Activated naive CD4-positive, alpha-beta T cell treated with anti-CD3 and anti-CD28 coated beads, Interleukin-2, amount 50 U/mL, for 72 hours (primary cell): ENCODE results near the gene MYH11. TPM values are rescaled to one million over a fixed set of nuclear protein-coding genes. Genes with fewer than 3 reads are reported as not detected.
A peak's percentile ranks its signal among the peaks of the same experiment; 100 is the strongest.
"Not testable (repeated sequence)": the region's sequence is repeated elsewhere in the genome, so short reads cannot be mapped to it uniquely, and the experiment has no call there.

Experiments used
- ATAC-seq, 2 donors: fragments of 150-1000 bp; cut with Tn5 transposase; 2 replicates each; pipeline ENCODE4 v1.10.0; 2021; ENCODE audit warnings: mild to moderate bottlenecking in 2 of 2, moderate library complexity in 2 of 2
- DNase-seq, 2 donors: peaks; one replicate each; pipeline ENCODE4 v3.0.0; 2021 to 2022; ENCODE audit warnings: low spot score in 2 of 2
- H3K27ac Mint-ChIP-seq, 2 donors: one replicate each; pipeline ENCODE4 v1.8.0; 2022; ENCODE audit warnings: mild to moderate bottlenecking in 2 of 2, mixed read lengths in 2 of 2
- H3K36me3 Mint-ChIP-seq, 2 donors: one replicate each; pipeline ENCODE4 v1.8.0; 2022; ENCODE audit warnings: mixed read lengths in 2 of 2
- H3K9me3 Mint-ChIP-seq, 2 donors: one replicate each; pipeline ENCODE4 v1.8.0; 2022; ENCODE audit warnings: mixed read lengths in 2 of 2
- total RNA-seq, 2 donors: library from RNA; stranded (reverse); gene quantifications; one replicate each; pipeline ENCODE4 v1.2.3, GENCODE V29; 2022

Gene MYH11
- total RNA-seq, 2 donors from 2014 or later: 0.07 TPM; not detected in 1

DNA sequence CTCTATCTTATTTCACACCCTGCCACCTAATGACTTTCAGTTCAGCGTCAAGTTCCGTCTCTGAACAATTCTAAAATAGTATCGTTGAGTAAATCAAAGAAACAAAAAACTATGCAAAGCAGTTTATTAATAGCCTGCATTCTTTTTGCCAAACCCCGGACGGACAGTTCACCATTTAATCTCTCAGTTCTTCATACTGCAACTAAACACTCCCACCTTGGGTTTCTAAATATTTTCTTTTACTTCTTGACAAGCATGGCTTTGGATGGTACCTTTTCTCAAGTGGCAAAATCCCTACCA lies 1.2 kb downstream of the MYH11 start:
- no peak for ATAC-seq
- DNase-seq: no peak
- peaks cover 0 to 6% of the 10 kb centered on the region in 2 donors for H3K36me3 Mint-ChIP-seq
- no peaks in the 10 kb centered on the region for H3K9me3 Mint-ChIP-seq
- no peak overlapping the region for H3K27ac Mint-ChIP-seq

DNA sequence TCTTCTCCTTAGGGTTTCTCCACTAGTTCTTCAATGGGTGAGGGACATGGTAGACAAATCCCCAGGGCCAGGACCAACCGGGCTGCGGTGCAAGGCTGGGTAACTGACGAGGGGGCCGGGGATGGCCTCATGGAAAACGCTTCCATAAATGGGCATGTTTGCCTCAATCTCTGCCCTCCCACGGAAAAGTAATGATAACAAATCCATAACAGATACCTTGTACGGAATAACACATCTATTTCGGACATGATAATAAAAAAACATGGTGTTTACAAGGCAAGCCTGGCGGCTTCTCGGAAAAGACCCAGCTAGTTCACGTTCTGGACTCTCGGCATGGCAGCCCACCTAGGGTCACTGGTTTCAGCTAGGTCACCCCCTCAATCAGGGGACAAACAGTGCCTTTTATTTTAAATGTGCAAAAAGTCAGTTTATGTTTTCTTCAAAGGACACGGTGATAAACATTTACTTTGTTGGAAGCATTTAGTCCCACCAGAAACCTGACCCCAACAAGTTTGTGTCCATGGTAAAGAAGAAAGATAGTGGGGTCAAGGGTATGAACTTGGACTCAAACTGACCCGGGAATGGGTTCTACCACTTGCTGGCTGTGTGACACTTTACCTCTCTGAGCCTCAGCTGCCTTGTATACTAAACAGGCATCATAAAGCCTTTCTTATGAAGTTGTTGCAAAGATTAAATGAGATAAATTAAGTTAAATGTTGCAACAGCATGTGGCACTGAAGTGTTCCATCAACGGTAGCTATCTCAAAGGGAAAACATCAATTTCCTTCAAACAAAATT lies 1.7 kb downstream of the MYH11 start:
- DNase-seq (no peak), ATAC-seq (no peak)
- H3K9me3 Mint-ChIP-seq: no peaks in the 10 kb centered on the region
- peaks cover 0 to 6% of the 10 kb centered on the region in 2 donors for H3K36me3 Mint-ChIP-seq
- no peak overlapping the region for H3K27ac Mint-ChIP-seq

DNA sequence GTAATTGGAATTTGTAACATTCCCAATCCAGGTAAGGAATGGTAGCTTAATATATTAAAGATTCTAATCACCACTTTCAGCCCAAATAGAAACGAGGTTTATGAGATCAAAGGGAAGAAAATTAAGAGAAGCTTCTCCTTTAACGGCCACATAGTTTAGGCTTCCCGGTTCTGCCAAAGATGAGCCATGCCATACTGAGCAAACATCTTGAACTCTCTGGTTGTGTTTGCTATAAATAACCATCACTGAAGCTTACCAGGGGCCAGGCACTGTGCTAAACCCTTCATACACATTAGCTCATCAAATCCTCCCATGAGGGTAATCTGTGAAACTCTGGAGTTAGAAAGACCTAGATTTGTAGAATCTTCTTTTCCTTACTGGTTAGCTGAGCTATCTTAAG lies 2.8 kb downstream of the MYH11 start:
- peaks cover 0 to 6% of the 10 kb centered on the region in 2 donors for H3K36me3 Mint-ChIP-seq
- H3K27ac Mint-ChIP-seq: no peak overlapping the region
- ATAC-seq (no peak), DNase-seq (no peak)
- no peaks in the 10 kb centered on the region for H3K9me3 Mint-ChIP-seq

DNA sequence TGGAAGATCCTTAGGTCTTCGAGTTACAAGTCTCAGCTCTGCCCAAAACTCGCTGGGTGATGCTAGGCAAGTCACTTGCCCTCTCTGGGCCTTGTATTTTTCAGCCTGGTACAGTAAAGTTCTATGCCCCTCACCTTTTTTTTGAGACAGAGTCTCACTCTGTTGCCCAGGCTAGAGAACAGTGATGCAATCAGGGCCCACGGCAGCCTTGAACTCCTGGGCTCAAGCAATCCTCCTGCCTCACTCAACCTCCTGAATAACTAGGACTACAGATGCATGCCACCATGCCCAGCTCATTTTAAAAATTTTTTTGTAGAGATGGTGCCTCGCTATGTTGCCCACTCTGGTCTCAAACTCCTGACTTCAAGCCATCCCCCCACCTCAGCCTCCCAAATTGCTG lies 3.8 kb downstream of the MYH11 start:
- ATAC-seq (no peak), DNase-seq (no peak)
- H3K9me3 Mint-ChIP-seq: no peaks in the 10 kb centered on the region
- H3K27ac Mint-ChIP-seq: no peak overlapping the region
- H3K36me3 Mint-ChIP-seq: peaks cover 0 to 5% of the 10 kb centered on the region in 2 donors

DNA sequence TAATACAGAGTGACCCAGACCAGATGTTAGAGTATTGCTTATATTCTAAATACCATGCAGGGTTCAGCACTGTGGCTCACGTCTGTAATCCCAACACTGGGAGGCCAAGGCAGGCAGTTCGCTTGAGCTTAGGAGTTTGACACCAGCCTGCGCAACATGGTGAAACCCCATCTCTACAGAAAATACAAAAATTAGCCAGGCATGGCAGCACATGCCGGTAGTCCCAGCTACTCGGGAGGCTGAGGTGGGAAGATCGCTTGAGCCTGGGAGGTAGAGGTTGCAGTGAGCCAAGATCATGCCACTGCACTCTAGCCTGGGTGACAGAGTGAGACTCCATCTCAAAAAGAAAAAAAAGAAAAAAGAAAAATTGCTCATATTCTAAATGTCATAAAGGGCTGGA lies 6.3 kb downstream of the MYH11 start:
- H3K9me3 Mint-ChIP-seq, DNase-seq, H3K36me3 Mint-ChIP-seq, H3K27ac Mint-ChIP-seq, ATAC-seq: not testable (repeated sequence)

DNA sequence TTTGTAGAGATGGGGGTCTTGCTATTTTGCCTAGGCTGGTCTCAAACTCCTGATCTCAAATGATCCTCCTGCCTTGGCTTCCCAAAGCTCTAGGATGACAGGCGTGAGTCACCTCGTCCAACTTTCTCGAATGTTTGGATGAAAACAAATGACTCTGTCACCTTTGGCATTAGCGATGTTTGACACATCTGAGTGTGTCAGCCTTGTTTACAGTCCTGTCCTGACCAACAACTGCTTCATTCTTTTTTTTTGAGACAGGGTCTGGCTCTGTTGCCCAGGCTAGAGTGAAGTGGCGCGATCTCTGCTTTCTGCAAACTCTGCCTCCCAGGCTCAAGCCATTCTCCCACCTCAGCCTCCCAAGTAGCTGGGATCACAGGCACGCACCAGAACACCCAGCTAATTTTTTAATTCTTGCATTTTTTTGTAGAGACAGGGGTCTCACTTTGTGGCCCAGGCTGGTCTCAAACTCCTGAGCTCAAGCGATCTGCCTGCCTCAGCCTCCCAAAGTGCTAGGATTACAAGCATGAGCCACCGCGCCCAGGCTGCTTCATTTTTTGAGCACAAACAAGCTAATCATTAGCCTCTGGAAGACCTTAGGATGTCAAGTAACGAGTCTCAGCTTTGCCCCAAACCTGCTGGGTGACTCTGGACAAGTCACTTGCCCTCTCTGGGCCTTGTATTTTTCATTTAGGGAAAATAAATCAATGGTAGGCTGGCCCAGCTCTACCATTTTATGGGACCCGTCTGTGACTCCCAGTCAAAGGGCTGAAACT lies 7.4 kb downstream of the MYH11 start:
- Mint-ChIP-seq H3K27ac (no peak overlapping the region), H3K36me3 (no peaks in the 10 kb centered on the region), H3K9me3 (no peaks in the 10 kb centered on the region)
- no peak for DNase-seq
- no peak for ATAC-seq

DNA sequence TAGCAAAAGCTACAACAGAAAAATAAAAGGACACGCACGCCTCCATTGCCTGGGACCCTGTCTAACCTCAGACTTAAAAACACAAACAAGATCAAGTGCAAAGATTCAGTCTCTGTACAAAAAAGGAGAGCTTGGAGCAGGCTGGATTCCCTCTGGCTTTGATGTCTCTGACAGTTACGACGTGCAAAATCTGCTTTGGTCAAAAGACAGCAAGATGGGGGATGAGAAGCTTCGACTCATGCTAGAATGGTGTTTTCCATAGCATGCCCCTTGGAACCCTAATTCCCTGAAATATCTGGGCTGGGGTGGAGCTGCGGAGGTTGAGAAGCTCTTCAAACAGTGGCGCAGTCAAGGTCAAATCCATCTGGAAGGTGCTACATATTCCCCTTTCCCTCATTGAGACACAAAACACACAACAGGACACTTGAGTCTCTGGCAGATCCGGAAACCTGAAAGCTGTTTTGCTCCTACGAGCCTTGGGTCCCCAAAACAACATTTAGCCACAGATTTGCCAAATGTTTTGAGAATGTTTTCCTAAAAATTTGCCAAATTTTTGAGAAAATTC lies 9.1 kb downstream of the MYH11 start:
- Mint-ChIP-seq H3K36me3 (no peaks in the 10 kb centered on the region), H3K27ac (peak overlapping the region in 1 of 2 donors; percentile 75), H3K9me3 (no peaks in the 10 kb centered on the region)
- DNase-seq: no peak
- ATAC-seq: no peak

DNA sequence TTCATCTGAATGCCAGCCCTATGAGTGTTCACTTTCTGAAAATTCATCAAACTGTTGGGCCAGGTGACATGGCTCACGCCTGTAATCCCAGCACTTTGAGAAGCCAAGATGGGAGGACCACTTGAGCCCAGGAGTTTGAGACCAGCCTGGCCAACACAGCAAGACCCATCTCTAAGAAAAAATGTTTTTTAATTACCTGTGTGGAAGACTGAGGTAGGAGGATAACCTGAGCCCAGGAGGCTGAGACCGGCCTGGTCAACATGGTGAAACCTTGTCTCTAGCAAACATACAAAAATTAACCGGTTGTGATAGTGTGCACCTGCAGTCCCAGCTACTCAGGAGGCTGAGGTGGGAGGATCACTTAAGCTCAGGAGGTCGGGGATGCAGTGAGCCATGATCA lies 10.3 kb downstream of the MYH11 start:
- Mint-ChIP-seq H3K27ac (no peak overlapping the region), H3K9me3 (no peaks in the 10 kb centered on the region), H3K36me3 (no peaks in the 10 kb centered on the region)
- ATAC-seq: no peak
- DNase-seq: no peak

DNA sequence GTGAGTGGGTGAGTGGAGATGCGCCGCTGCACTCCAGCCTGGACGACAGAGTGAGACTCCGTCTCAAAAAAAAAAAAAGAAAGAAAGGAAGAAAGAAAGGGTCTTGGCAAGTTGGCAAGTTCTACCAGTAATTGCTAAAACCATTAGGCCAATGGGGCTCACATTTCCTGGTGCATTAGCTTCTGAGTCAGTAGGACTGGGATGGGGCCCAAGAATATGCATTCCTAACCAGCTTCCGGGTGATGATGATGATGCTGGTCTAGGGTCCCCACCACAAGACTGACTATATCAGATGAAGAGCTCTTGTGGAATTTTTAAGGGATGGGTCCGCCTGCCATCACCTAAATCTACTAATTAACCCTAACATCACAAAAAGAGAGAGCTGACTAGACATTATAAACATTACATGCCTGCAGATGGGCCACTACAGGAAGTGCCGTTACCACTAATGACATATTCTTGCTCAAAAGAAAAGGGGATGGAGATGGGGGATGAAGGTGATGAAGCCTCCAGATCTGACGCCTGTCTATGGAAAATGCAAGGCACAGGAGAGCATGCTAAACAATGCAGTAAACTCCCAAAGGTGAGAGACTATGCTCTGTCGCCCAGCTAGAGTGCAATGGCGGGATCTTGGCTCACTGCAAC lies 13.1 kb downstream of the MYH11 start:
- DNase-seq (no peak), ATAC-seq (no peak)
- Mint-ChIP-seq H3K27ac (no peak overlapping the region), H3K9me3 (no peaks in the 10 kb centered on the region), H3K36me3 (no peaks in the 10 kb centered on the region)

DNA sequence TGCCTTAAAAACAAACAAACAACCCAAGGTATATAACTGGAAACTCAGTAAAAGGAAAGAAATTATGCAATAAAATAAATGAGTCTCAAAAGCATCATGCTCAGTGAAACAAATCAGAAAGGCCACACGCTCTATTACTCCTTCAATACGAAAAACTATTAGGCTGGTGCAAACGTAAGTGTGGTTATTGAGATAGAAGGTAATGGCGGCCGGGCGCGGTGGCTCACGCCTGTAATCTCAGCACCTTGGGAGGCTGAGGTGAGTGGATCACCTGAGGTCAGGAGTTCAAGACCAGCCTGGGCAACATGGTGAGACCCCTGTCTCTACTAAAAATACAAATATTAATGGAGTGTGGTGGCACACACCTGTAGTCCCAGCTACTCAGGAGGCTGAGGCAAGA lies 17.6 kb downstream of the MYH11 start:
- not testable (repeated sequence) for DNase-seq, ATAC-seq, H3K9me3 Mint-ChIP-seq, H3K36me3 Mint-ChIP-seq
- peak overlapping the region in 1 of 2 donors; percentile 60 for H3K27ac Mint-ChIP-seq

DNA sequence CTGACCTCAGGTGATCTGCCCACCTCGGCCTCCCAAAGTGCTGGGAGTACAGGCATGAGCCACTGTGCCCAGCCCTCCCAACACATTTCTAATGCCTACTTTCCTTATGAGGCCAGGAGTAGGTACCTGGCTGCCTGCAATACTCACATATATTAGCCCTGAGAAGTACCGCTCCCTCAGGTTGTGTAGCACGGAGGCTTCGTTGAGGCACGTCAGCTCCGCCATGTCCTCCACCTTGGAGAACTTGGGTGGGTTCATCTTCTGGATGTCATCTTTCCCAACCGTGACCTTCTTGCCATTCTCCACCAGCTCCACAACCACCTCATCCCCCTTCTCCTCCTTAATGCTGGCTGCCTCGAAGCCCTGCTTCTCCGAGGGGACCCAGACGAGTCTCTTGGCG lies 19.1 kb downstream of the MYH11 start:
- no peak for ATAC-seq

DNA sequence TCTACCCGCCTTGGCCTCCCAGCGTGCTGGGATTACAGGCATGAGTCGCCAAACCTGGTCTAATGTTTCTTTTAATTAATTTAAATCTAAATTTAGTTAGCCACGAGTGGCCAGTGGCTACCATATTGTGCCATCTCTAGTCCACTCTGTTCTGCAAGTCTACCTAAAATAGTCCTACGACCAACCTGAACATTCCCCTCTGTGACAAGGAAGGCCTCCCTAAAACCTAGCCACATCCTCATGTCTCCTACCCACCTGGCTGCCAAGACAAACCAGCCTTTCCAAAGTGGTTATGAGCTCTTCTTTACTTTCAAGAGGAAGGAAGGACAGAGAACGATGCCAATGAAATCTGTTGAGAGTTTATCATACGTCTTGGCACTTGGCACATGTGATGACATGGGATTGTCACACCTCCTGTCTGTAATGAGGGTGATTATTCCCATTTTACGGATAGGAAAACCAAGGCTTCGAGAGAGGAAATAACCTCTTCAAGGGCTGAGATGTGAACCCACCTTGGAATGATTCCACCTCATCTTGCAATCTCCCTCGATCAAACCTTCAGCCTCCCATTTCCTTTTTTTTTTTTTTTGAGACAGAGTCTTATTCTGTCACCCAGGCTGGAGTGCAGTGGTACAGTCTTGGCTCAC lies 19.7 kb downstream of the MYH11 start:
- Mint-ChIP-seq H3K9me3 (no peaks in the 10 kb centered on the region), H3K27ac (no peak overlapping the region), H3K36me3 (no peaks in the 10 kb centered on the region)
- DNase-seq (no peak), ATAC-seq (no peak)

More for the DNA sequence above, 19.1 kb downstream of the MYH11 start:
- Mint-ChIP-seq H3K36me3 (no peaks in the 10 kb centered on the region), H3K9me3 (no peaks in the 10 kb centered on the region), H3K27ac (no peak overlapping the region)
- no peak for DNase-seq

DNA sequence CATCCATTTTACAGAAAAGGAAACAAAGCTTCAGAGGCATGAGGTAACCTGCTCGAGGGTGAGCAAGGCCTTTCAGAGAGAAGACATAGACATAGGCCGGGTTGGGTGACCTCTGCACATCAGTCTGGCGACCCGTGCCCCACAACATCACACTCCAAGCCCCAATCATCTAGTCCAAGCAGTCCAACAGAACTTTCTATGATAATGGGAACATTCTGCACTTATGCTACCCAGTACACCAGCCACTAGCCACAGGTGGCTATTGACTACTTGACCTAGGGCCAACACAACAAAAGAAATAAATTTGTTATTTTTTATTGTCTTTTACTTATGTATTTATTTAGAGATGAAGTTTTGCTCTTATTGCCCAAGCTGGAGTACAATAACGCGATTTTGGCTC lies 20.8 kb downstream of the MYH11 start:
- ATAC-seq: no peak
- H3K36me3 Mint-ChIP-seq: no peaks in the 10 kb centered on the region
- no peak overlapping the region for H3K27ac Mint-ChIP-seq
- DNase-seq: no peak
- no peaks in the 10 kb centered on the region for H3K9me3 Mint-ChIP-seq

DNA sequence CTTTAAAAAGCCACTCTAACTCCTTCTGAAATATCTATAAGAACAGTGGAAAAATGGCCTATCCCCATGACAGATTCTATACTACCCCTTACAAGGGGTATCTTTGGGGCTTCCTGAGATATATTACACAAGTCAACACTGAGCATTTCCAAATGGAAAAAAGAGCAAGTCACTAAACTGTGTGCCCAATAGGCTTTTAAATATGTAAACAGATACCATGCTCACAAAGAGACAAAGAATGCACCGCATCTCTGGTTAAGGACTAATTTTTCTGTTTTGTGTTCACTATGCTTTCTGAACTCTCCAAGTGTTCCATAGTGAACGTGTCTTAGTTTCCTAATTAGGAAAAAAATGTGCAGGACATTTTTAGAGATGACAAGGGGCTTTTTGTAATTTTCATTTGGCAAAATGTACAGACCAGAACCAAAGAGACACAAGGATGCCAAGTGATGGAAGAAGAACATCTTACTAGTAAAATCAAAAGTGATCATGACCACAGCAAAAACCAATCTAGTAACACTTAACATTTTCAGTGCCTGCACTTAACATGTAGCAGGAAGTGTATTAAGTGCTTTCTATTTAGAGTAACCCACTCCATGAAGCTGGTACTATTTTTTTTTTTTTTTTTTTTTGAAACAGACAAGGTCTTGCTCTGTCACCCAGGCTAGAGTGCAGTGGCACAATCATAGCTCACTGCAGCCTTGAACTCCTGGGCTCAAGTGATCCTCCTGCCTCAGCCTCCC lies 21.5 kb downstream of the MYH11 start:
- no peak overlapping the region for H3K27ac Mint-ChIP-seq
- ATAC-seq (peak; percentile 34 to 92), DNase-seq (no peak)
- no peaks in the 10 kb centered on the region for H3K36me3 Mint-ChIP-seq
- no peaks in the 10 kb centered on the region for H3K9me3 Mint-ChIP-seq

DNA sequence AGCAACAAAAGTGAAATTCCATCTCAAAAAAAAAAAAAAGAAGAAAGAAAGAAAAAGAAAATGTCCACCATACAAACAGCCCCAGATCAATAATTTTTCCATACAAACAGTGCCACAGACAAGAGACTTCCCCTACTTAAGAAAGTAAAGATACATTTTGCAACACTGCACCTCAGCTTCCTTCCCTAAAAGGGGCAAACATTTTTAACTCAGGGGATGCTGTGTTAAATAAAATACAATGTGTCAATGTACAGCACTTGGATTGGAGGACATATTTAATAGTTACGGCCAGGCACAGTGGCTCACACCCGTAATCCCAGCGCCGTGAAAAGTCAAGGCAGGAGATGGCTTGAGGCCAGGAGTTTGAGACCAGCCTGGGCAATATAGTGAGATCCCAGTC lies 22.3 kb downstream of the MYH11 start:
- DNase-seq (no peak), ATAC-seq (no peak)
- H3K36me3 Mint-ChIP-seq: no peaks in the 10 kb centered on the region
- H3K27ac Mint-ChIP-seq: no peak overlapping the region
- no peaks in the 10 kb centered on the region for H3K9me3 Mint-ChIP-seq

DNA sequence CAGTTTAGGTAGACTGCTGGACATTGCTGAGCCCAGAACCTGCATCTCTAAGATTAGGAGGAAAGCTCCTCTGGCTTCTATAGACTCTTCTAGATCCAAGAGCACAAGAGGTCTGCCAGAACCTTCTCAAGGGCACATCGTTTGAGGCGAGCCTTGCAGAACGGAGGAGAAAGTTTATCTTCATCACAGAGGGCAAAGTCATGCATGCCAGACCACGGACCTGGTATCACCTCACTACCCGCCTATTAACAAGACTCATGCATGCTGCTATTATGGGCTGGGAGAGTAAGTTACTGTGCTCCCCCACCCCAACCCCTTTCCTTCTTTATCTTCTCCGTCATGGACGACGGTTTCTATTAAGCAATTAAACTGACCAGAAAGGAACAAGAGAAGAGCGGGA lies 23.3 kb downstream of the MYH11 start:
- DNase-seq: no peak
- Mint-ChIP-seq H3K27ac (no peak overlapping the region), H3K9me3 (no peaks in the 10 kb centered on the region), H3K36me3 (no peaks in the 10 kb centered on the region)
- ATAC-seq: no peak
